Loucy (cell line): ENCODE data around the gene DCP1A.
"Not testable (repeated sequence)": the region's sequence is repeated elsewhere in the genome, so short reads cannot be mapped to it uniquely, and the experiment has no call there.

Experiments used
- H2AFZ ChIP-seq: fragments of 200-600 bp; sonication (generic); 2 replicates; pipeline ENCODE4 v1.6.0; 2016; ENCODE audit warnings: antibody characterized with exemption, mild to moderate bottlenecking, low read length, moderate library complexity
- H3F3A ChIP-seq: fragments of 200-600 bp; 2 replicates; pipeline ENCODE4 v1.6.0; 2016; ENCODE audit warnings: antibody characterized with exemption, low read depth, mild to moderate bottlenecking
- H3K27me3 ChIP-seq: fragments of 200-600 bp; sonication (generic); 2 replicates; pipeline ENCODE4 v1.6.1; 2014; ENCODE audit warnings: low read length, mild to moderate bottlenecking; ENCODE audit not compliant: insufficient read depth, poor library complexity, severe bottlenecking
- H3K36me3 ChIP-seq: fragments of 200-600 bp; sonication (generic); 2 replicates; pipeline ENCODE4 v1.6.1; 2016; ENCODE audit warnings: low read length; ENCODE audit not compliant: insufficient read depth
- H3K4me1 ChIP-seq: fragments of 200-600 bp; sonication (generic); 2 replicates; pipeline ENCODE4 v1.5.1; 2014; ENCODE audit warnings: low read length, mild to moderate bottlenecking; ENCODE audit not compliant: insufficient read depth, poor library complexity, severe bottlenecking
- H3K4me2 ChIP-seq: fragments of 200-600 bp; sonication (generic); 2 replicates; pipeline ENCODE4 v1.6.0; 2014; ENCODE audit warnings: antibody characterized with exemption, low read length, low read depth, mild to moderate bottlenecking; ENCODE audit not compliant: poor library complexity, severe bottlenecking
- H3K4me3 ChIP-seq: fragments of 200-600 bp; sonication (generic); 2 replicates; pipeline ENCODE4 v1.5.1; 2014; ENCODE audit warnings: low read length, mild to moderate bottlenecking, mixed read lengths; ENCODE audit not compliant: poor library complexity, severe bottlenecking
- H3K79me2 ChIP-seq: fragments of 200-600 bp; sonication (generic); 2 replicates; pipeline ENCODE4 v1.6.1; 2014; ENCODE audit warnings: low read length; ENCODE audit not compliant: insufficient read depth
- H3K9ac ChIP-seq: fragments of 200-600 bp; sonication (generic); 2 replicates; pipeline ENCODE4 v1.6.0; 2014; ENCODE audit warnings: mild to moderate bottlenecking, low read depth, low read length, moderate library complexity; ENCODE audit not compliant: poor library complexity, severe bottlenecking
- H3K9me2 ChIP-seq: fragments of 200-600 bp; sonication (generic); replicated peaks from 2 replicates; pipeline ENCODE4 v1.6.1; 2016; ENCODE audit warnings: low read depth, low read length, mixed read lengths
- H3K9me3 ChIP-seq: fragments of 200-600 bp; sonication (generic); 2 replicates; pipeline ENCODE4 v1.6.1; 2014; ENCODE audit warnings: mild to moderate bottlenecking, antibody characterized with exemption, low read length, low read depth; ENCODE audit not compliant: insufficient read depth
- H4K20me1 ChIP-seq: fragments of 200-600 bp; sonication (generic); 2 replicates; pipeline ENCODE4 v1.6.0; 2014; ENCODE audit warnings: antibody characterized with exemption, low read length, mild to moderate bottlenecking; ENCODE audit not compliant: insufficient read depth, poor library complexity, severe bottlenecking
- EZH2phosphoT487 ChIP-seq: fragments of 200-600 bp; IDR thresholded peaks from 2 replicates; pipeline ENCODE4 v1.6.1; 2018; ENCODE audit warnings: antibody characterized with exemption, mild to moderate bottlenecking, moderate library complexity, borderline replicate concordance
- TF ChIP-seq, protein P1 (sequence below): fragments of 200-600 bp; sonication (generic); conservative IDR thresholded peaks from 2 replicates; pipeline ENCODE4 v1.5.1; 2014; ENCODE audit warnings: mild to moderate bottlenecking, antibody characterized with exemption, low read length

DCP1A gene

DNA sequence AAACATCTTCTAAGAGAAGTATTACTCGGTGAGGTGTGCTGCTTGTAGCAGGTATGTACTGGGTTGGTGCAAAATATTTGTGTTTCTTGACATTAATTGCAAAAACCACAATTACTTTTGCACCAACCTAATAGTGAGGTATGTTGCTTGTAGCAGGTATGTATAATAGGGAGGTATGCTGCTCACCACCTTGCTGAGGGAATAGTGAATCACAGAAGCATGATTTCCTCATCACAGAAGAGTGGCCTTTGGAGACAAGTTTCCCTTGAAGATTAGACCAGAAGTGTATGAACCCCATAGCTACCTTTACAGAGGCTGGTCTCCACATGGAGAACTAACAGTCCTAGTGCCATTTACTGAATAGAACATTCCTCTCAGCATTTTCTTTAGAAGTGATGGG, 15.5 kb downstream of the DCP1A start:
- Histone ChIP-seq H3K36me3 (peaks cover 42% of the 10 kb centered on the region; the same call in 1 of the 2 replicates), H3K79me2 (peaks cover 32% of the 10 kb centered on the region; the same call in 1 of the 2 replicates)
- TF ChIP-seq, protein P1, sequence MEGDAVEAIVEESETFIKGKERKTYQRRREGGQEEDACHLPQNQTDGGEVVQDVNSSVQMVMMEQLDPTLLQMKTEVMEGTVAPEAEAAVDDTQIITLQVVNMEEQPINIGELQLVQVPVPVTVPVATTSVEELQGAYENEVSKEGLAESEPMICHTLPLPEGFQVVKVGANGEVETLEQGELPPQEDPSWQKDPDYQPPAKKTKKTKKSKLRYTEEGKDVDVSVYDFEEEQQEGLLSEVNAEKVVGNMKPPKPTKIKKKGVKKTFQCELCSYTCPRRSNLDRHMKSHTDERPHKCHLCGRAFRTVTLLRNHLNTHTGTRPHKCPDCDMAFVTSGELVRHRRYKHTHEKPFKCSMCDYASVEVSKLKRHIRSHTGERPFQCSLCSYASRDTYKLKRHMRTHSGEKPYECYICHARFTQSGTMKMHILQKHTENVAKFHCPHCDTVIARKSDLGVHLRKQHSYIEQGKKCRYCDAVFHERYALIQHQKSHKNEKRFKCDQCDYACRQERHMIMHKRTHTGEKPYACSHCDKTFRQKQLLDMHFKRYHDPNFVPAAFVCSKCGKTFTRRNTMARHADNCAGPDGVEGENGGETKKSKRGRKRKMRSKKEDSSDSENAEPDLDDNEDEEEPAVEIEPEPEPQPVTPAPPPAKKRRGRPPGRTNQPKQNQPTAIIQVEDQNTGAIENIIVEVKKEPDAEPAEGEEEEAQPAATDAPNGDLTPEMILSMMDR = no peak
- TF ChIP-seq EZH2phosphoT487 = no peak

DNA sequence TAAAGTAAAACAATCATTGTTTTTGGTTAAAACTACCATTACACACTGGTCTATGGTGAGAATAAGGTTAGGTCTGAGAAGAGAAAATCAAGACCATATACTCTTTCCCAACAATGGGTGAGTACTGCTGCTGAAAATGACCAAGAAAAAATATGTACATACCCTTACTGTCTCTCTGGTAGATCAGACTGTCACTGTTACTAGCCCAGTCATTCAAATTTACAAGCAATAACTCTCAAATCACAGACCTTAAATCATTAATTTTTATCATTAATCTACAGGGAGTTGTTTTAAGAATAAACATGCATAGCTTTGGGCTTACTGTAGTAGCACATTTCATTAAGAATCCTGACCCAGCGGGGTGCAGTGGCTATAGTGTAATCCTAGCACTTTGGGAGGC, 17.4 kb downstream of the DCP1A start:
- Histone ChIP-seq H3F3A (no peaks in the 10 kb centered on the region), H2AFZ (no peak overlapping the region), H3K4me1 (no peaks in the 10 kb centered on the region), H3K36me3 (peaks cover 44% of the 10 kb centered on the region; the same call in 1 of the 2 replicates), H3K4me2 (no peak overlapping the region), H3K9me3 (no peaks in the 10 kb centered on the region), H4K20me1 (peaks cover 8% of the 10 kb centered on the region), H3K27me3 (no peaks in the 10 kb centered on the region), H3K9ac (no peak overlapping the region), H3K4me3 (no peak overlapping the region), H3K9me2 (no peaks in the 10 kb centered on the region), H3K79me2 (peaks cover 48% of the 10 kb centered on the region)
- no peak for TF ChIP-seq EZH2phosphoT487
- TF ChIP-seq, protein P1 = no peak

More for the DNA sequence above, 15.5 kb downstream of the DCP1A start:
- Histone ChIP-seq H3K27me3 (no peaks in the 10 kb centered on the region), H3K9me2 (no peaks in the 10 kb centered on the region), H3K9me3 (no peaks in the 10 kb centered on the region), H3K9ac (no peak overlapping the region), H2AFZ (no peak overlapping the region), H4K20me1 (peaks cover 3% of the 10 kb centered on the region), H3F3A (no peaks in the 10 kb centered on the region), H3K4me3 (no peak overlapping the region), H3K4me1 (no peaks in the 10 kb centered on the region), H3K4me2 (no peak overlapping the region)

DNA sequence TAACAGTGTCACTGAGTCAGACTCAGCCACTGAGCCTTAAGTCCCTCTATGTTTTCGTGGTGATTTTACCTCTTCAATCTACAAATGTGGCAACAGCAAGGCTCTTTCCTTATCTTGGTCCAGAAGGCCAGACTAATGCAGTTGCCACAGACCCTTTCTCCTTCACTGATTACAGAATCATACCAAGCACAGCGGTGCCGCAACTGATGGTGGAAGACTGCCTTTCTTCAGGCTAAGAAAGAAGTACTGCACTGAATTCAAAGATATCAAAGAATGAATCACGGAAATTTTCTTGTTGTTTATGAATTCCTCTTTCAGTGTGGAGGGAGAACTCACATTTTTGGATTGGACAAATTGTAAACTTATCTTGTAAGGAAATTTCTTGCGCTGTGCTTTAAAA, 18.6 kb downstream of the DCP1A start:
- peaks cover 37% of the 10 kb centered on the region; the same call in 1 of the 2 replicates for H3K36me3 ChIP-seq
- no peaks in the 10 kb centered on the region for H3K27me3 ChIP-seq
- H3F3A ChIP-seq = no peaks in the 10 kb centered on the region
- peaks cover 55% of the 10 kb centered on the region for H3K79me2 ChIP-seq
- H2AFZ ChIP-seq = no peak overlapping the region
- H3K9me2 ChIP-seq = no peaks in the 10 kb centered on the region
- H3K4me1 ChIP-seq = no peaks in the 10 kb centered on the region
- no peak overlapping the region for H3K4me2 ChIP-seq
- H3K9me3 ChIP-seq = no peaks in the 10 kb centered on the region
- H3K9ac ChIP-seq = no peak overlapping the region
- H4K20me1 ChIP-seq = peaks cover 17% of the 10 kb centered on the region
- TF ChIP-seq, protein P1 = no peak
- TF ChIP-seq EZH2phosphoT487 = no peak
- no peak overlapping the region for H3K4me3 ChIP-seq

DNA sequence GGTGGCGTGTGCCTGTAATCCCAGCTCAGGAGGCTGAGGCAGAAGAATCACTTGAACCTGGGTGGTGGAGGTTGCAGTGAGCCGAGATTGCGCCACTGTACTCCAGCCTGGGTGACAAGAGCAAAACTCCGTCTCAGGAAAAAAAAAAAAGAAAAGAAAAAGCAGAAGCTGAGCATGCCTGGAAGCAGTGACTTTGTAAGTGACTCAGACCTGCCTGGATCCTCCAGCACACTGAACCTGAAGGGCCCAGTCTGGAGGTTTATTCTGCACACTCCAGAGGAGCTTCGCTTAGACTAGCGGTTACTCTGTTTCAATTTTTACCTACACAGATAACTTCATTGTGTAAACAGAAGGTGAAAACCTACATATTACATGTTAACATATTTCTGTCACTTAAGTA, 19.4 kb downstream of the DCP1A start:
- H4K20me1 ChIP-seq = peaks cover 17% of the 10 kb centered on the region
- H3K9me2 ChIP-seq, H3K9ac ChIP-seq, H2AFZ ChIP-seq, H3K9me3 ChIP-seq, H3K4me2 ChIP-seq, H3K4me3 ChIP-seq, H3K4me1 ChIP-seq, H3K27me3 ChIP-seq, H3F3A ChIP-seq: not testable (repeated sequence)
- peaks cover 60% of the 10 kb centered on the region for H3K79me2 ChIP-seq
- peaks cover 32% of the 10 kb centered on the region; the same call in 1 of the 2 replicates for H3K36me3 ChIP-seq
